ENCODE data around the gene OR14A2.
"Not testable (repeated sequence)": the region's sequence is repeated elsewhere in the genome, so short reads cannot be mapped to it uniquely, and the experiment has no call there.

Gene OR14A2

DNA sequence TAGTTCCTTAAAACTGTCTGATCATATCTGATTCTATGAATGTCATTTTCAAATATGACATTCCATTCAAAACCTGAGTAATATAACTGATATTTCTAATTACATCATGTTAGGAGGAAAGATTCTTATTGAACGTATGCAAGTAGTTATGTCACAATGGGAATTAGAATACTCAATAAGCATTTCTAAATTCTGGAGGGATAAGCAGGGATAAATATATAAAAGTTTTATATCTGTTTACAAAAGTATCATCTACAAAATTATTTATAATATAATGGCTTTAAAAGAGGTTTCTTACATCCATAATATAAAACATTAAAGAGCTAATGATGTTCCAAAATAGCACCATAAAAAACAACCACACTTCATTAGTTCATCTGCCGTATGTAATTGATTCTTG, at the start of gene OR14A2:
OR14A2 (minus strand) TSS at position 101 of the 400 bp plus-strand sequence.
- no peak for DNase-seq

DNA sequence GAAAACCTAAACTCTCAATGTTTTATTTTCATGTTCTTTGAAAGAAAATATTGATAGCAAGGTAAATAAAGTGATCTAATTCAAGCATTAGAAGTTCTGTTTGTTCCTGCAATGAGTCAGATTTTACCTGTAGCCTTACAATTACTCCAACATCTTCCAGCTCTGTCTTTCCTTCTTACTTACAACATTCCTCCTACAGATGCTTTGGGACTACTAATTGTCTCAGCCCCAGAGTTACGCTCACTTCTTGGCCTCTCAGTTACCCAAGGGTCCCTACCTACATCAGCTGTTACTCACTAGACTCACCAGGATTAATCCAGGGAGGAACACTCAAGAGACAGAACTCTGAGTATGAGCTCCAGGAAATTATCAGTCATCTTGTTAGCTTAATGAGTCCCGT, 49.6 kb upstream of the OR14A2 start:
- DNase-seq = no peak

DNA sequence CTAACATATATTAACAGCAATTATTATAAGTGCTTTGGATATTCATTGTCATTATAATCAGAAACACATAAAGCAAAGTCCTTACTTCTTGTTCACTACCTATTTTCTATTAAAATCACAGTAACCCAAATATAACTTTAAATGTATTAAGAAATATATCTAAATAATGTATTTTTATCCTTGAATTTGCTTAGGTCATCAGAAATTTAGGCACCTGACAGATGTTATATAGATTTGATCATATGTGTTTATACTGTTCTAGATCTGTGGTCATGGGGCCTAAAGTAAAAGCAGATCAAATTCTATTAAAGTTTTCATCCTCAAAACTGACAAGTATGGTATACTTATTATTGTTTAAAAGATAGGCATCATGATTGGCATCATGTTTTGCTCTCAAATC, 21.7 kb upstream of the OR14A2 start:
- no peak for DNase-seq

GRCh38 chr1:247760456-247760855, 12.5 kb upstream of the OR14A2 start, which contains the start of gene OR1C1:
OR1C1 (minus strand) TSS chr1:247760556; CDS start chr1:247758406, 2,150 bp downstream.
- no peak for DNase-seq

DNA sequence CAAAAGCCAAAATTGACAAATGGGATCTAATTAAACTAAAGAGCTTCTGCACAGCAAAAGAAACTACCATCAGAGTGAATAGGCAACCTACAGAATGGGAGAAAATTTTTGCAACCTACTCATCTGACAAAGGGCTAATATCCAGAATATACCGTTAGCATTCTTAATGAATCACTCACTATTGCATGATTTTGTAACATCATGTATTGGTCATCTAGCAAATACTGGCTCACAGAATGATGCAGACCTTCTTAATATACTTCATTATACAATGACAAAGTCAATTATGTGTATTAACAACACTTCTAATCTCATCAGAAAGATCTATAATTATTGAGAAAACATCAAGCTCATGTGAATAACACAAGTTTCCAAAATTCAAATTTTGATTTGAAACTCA, 6.4 kb upstream of the OR14A2 start:
- DNase-seq = not testable (repeated sequence)

GRCh38 chr1:247749870-247750269, 1.9 kb upstream of the OR14A2 start:
- DNase-seq = no peak

- DNase-seq = no peak
Observed at GRCh38 chr1:247747616-247748015, 325 bp downstream of the OR14A2 start.

- DNase-seq = no peak
Observed at GRCh38 chr1:247746391-247746935, 1.5 kb downstream of the OR14A2 start.

DNA sequence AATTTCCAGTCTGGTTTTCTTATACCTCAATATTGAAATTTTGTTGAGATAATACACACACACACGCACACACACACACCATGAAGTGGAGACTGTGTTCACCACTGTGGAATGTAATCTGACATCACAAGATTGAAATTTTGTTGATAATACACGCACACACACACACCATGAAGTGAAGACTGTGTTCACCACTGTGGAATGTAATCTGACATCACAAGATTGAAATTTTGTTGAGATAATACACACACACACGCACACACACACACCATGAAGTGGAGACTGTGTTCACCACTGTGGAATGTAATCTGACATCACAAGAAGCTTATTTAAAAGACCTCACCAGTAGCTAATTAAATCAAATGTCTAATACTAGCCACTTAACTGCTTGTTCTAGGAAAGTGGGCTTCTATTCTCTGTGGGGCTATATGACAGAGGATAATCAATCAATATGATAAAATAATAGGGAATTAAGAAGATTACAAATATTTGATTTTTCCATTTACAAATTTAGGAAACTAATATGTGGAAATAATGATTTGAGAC, 5.7 kb downstream of the OR14A2 start:
- DNase-seq = not testable (repeated sequence)

DNA sequence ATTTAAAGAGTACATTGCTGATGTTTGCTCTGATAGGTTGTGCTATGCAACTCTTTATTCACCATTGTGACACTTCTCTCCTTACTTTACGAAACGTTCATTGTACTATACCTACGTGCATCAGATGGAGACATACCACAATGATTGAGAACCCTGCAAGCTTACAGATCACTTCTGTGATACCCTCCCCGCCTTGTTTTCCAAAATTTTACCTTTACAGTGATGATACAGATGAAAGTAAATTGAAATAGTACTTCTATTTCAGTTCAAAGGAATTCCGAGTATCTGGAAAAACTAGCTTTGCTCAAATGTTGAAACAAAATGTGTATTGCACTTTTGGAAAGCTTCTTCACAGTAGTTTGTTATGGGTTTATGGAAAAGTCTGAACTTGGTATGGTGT, 6.2 kb downstream of the OR14A2 start:
- DNase-seq = no peak

- no peak for DNase-seq
Observed at GRCh38 chr1:247740721-247741120, 7.2 kb downstream of the OR14A2 start.

DNA sequence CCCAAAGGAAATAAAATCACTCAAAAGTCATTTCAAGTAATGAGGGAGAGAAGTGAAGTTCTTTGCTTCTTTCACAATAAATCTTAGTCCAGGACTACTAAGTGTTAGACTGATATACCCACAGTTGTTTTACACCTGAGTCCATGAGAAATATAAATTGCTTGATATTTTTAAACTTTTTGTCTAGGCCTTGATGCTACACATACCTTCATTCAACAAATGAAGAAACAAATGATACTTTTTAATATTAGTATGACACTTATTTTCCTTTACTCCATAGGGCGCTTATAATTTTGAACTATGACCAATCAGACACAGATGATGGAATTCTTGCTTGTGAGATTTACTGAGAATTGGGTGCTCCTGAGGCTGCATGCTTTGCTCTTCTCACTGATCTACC, 9.6 kb downstream of the OR14A2 start, which contains the start of gene OR14K1:
OR14K1 (plus strand) TSS at position 301 of the 400 bp plus-strand sequence; CDS start at position 301, 0 bp downstream.
- no peak for DNase-seq

- no peak for DNase-seq
Observed at GRCh38 chr1:247721222-247721621, 26.7 kb downstream of the OR14A2 start.

DNA sequence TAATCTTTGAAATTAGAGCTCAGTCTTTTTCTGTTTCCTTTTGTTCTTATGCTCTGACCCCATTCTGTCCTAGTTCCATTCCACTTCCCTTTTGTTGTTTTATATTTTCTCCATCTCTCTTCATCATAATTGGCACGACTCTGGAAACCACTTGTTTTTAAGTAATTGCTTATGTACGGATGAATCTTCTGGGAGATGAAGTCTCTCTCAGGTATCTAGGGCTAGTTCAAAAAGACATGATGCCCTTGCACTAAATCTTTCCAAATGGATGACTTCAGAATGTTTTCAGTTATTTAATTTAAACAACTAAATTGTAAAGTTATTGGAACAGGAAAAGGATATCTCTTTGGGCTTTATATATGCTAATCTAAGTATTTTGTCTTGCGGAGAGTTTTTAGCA, 31.4 kb downstream of the OR14A2 start, which contains the start of gene OR6F1:
OR6F1 (minus strand) TSS at position 101 of the 400 bp plus-strand sequence. CDS start 3,891 bp downstream, outside the sequence.
- no peak for DNase-seq

DNA sequence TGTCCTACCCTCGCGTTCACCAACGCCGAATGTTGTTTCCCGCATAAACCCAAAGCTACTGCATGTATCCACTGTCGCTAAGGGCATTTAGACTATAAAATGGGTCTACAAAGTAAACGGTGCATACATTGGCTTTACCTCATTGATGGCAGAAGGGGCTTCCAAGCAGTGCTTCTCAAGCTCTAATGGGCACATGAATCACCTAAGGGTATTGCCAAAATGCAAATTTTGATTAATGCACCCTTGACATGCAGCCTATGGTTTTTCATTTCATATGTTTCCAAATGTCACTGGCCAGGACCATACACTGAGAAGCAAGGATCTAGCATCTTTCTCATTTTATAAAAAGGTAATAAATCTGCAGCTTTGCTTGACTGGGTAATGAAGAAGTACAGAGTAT, 34.2 kb downstream of the OR14A2 start:
- DNase-seq = no peak

- not testable (repeated sequence) for DNase-seq
Observed at GRCh38 chr1:247710681-247711080, 37.3 kb downstream of the OR14A2 start.

DNA sequence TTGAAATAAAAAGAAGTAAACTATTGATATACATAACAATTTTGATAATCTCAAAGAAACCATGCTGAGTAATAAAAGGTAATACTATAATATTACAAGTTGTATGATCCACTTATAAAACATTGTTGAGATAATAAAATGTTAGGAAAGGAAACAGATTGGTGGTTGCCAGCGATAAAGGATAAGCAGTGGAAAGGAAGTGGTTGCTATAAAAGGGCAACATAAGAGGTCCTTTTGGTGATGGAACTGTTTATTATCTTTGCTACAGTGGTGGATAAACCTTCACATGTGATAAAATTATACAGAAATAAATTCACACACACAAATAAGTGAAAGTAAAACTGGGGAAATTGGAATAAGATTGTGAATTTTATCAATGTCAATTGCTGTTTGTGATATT, 46.6 kb downstream of the OR14A2 start:
- DNase-seq = no peak

DNA sequence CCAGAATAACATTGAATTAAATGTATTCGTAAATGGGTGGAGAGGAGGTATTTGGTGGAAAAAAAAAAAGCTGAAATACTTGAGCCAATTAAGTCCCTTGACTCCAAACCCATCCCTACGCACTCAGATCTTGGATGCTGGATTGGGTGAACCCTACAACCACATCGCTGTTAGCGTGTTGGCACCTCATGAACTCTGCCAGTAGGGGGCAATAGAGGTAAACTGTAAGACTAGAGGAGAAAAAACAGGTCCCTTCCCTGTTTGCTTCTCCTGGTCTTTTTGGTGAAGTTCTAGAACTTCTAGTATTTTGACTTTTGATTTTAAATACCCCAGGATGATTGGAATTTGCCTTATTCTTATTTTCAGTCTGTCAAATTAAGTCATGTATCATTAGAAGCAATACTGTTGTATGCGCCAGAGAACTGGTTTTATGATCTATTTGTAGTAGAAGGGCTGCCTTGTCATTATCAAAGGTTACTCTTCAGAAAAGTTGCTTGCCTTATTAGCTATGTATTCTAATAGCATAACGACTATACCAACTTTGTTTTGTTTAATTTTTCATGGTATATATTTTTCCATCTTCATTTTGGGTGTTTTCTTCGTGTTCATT, 66.5 kb downstream of the OR14A2 start:
- no peak for DNase-seq

DNA sequence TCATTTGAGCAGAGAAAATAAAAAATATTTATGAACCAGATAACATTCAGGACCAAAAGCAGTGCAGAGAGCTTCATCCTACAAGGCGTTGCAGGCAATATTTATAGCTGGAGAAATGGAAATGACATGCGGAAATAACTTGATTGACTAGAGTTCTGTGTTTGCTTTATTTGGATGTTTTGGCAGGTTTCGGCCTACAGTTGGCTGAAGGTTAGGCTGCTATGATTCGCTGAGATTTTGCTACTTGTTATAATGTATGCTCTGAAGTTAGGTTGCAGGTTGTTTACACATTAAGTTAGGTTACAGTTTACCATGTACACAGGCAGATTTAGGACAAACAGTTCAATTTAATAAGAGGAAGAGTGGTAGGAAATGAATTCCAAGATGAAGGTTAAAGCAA, 67.8 kb downstream of the OR14A2 start:
- DNase-seq = no peak

DNA sequence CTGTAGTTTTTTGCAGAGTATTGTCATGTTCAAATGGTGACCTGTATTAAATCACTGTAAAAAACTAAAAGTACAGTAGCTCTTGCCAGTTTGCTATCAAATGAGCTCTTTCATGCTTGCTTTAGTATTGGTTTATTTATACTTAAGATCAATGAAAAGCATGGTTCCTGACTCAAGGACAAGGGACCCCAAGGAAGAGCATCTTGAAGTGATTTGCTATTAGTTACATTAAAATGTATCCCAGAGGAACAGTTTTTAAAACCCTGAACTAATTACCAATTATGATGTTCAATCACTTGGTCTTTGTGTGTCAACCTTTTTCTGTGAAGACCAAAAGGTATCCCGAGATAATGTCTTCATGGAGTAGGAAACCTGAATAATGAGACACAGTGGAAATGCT, 68.3 kb downstream of the OR14A2 start, which contains the start of gene OR13G1:
OR13G1 (minus strand) TSS at position 101 of the 400 bp plus-strand sequence. CDS start 6,698 bp downstream, outside the sequence.
- no peak for DNase-seq
